Type B pancreatic cell (in vitro differentiated cells): ENCODE measurements around the gene PSEN2. TPM values are rescaled to one million over a fixed set of nuclear protein-coding genes. Genes with fewer than 3 reads are reported as not detected.

Experiments
- DNase-seq: peaks from one replicate; pipeline ENCODE4 v3.0.0; 2021; ENCODE audit warnings: mixed read lengths; ENCODE audit not compliant: unreplicated experiment; ENCODE audit errors: extremely low spot score
- H3K27ac Mint-ChIP-seq: 2 replicates; pipeline ENCODE4 v1.8.0; 2021; ENCODE audit warnings: mild to moderate bottlenecking, mixed read lengths
- H3K27me3 Mint-ChIP-seq: 2 replicates; pipeline ENCODE4 v1.8.0; 2021; ENCODE audit warnings: mixed read lengths
- H3K36me3 Mint-ChIP-seq: 2 replicates; pipeline ENCODE4 v1.8.0; 2021; ENCODE audit warnings: mixed read lengths
- H3K4me1 Mint-ChIP-seq: one replicate; pipeline ENCODE4 v1.8.0; 2021; ENCODE audit warnings: mixed read lengths; ENCODE audit not compliant: unreplicated experiment
- H3K4me3 Mint-ChIP-seq: 2 replicates; pipeline ENCODE4 v1.8.0; 2021; ENCODE audit warnings: mild to moderate bottlenecking, mixed read lengths
- H3K9me3 Mint-ChIP-seq: 2 replicates; pipeline ENCODE4 v1.8.0; 2021; ENCODE audit warnings: mixed read lengths
- CTCF ChIP-seq: fragments of 200-600 bp; sonication (generic); conservative IDR thresholded peaks from 2 replicates; pipeline ENCODE4 v1.5.0; 2021; ENCODE audit warnings: antibody characterized with exemption, mild to moderate bottlenecking
- total RNA-seq: library from RNA; stranded (reverse); gene quantifications from 2 replicates; pipeline ENCODE4 v1.2.1, GENCODE V29; 2021; ENCODE audit warnings: low replicate concordance

Gene PSEN2
- total RNA-seq, 1 donor from 2014 or later, result 22.6 TPM

- Mint-ChIP-seq H3K27ac (no peak overlapping the region), H3K27me3 (peaks cover 13% of the 10 kb centered on the region), H3K9me3 (no peaks in the 10 kb centered on the region), H3K4me3 (no peak overlapping the region), H3K36me3 (no peaks in the 10 kb centered on the region), H3K4me1 (peaks cover 22% of the 10 kb centered on the region)
- TF ChIP-seq CTCF, result no peak
- DNase-seq, result no peak
Observed at GRCh38 chr1:226825746-226826100, 44.7 kb upstream of the PSEN2 start.

- no peaks in the 10 kb centered on the region for H3K9me3 Mint-ChIP-seq
- no peak overlapping the region for H3K27ac Mint-ChIP-seq
- H3K4me3 Mint-ChIP-seq, result no peak overlapping the region
- H3K36me3 Mint-ChIP-seq, result no peaks in the 10 kb centered on the region
- H3K4me1 Mint-ChIP-seq, result peaks cover 14% of the 10 kb centered on the region
- no peak for TF ChIP-seq CTCF
- H3K27me3 Mint-ChIP-seq, result peaks cover 13% of the 10 kb centered on the region
- no peak for DNase-seq
Observed at GRCh38 chr1:226826479-226827261, 43.7 kb upstream of the PSEN2 start.

GRCh38 chr1:226827458-226827857, 43.0 kb upstream of the PSEN2 start:
- DNase-seq, result no peak
- no peak overlapping the region for H3K27ac Mint-ChIP-seq
- H3K9me3 Mint-ChIP-seq, result no peaks in the 10 kb centered on the region
- no peak overlapping the region for H3K4me3 Mint-ChIP-seq
- peaks cover 13% of the 10 kb centered on the region for H3K27me3 Mint-ChIP-seq
- H3K36me3 Mint-ChIP-seq, result no peaks in the 10 kb centered on the region
- no peak for TF ChIP-seq CTCF
- H3K4me1 Mint-ChIP-seq, result peaks cover 10% of the 10 kb centered on the region

- no peak overlapping the region for H3K4me3 Mint-ChIP-seq
- peak; percentile 97 for TF ChIP-seq CTCF
- H3K9me3 Mint-ChIP-seq, result no peaks in the 10 kb centered on the region
- peak overlapping the region; percentile 70 for H3K27ac Mint-ChIP-seq
- H3K36me3 Mint-ChIP-seq, result no peaks in the 10 kb centered on the region
- peak; percentile 92 for DNase-seq
- peaks cover 13% of the 10 kb centered on the region for H3K27me3 Mint-ChIP-seq
- peaks cover 10% of the 10 kb centered on the region for H3K4me1 Mint-ChIP-seq
Observed at GRCh38 chr1:226827968-226828513, 42.4 kb upstream of the PSEN2 start.

- DNase-seq, result peak; percentile 16
- peaks cover 10% of the 10 kb centered on the region for H3K4me1 Mint-ChIP-seq
- H3K36me3 Mint-ChIP-seq, result no peaks in the 10 kb centered on the region
- TF ChIP-seq CTCF, result no peak
- no peaks in the 10 kb centered on the region for H3K9me3 Mint-ChIP-seq
- no peak overlapping the region for H3K27ac Mint-ChIP-seq
- no peak overlapping the region for H3K4me3 Mint-ChIP-seq
- peaks cover 17% of the 10 kb centered on the region for H3K27me3 Mint-ChIP-seq
Observed at GRCh38 chr1:226829105-226829504, 41.3 kb upstream of the PSEN2 start.
